ENCODE data around the gene POLA1. TPM values are rescaled to one million over a fixed set of nuclear protein-coding genes. Genes with fewer than 3 reads are reported as not detected.

POLA1 gene
- total RNA-seq, 1 donor from 2014 or later: 11.1 TPM

- H3K27ac ChIP-seq: no peak overlapping the region
- no peaks in the 10 kb centered on the region for H3K27me3 ChIP-seq
- H3K4me3 ChIP-seq: no peak overlapping the region
- H3K9me3 ChIP-seq: no peaks in the 10 kb centered on the region
- intact Hi-C loops (cut with DNase I): loop anchor here (10.0 kb wide), 1 partner anchor 311 kb away; no protein-coding TSS in a partner anchor
- TF ChIP-seq CTCF (IDR thresholded peaks at IDR 0.05): no peak
- H3K4me1 ChIP-seq: no peaks in the 10 kb centered on the region
- no peaks in the 10 kb centered on the region for H3K36me3 ChIP-seq
- DNase-seq: no peak
- ATAC-seq: no peak
Observed at GRCh38 chrX:24833695-24834094, 140.0 kb downstream of the POLA1 start.

GRCh38 chrX:24837966-24838365 lies 144.2 kb downstream of the POLA1 start:
- H3K4me1 ChIP-seq: no peaks in the 10 kb centered on the region
- no peak overlapping the region for H3K4me3 ChIP-seq
- no peak overlapping the region for H3K27ac ChIP-seq
- intact Hi-C loops (cut with DNase I): loop anchor here (10.0 kb wide), 1 partner anchor 307 kb away; no protein-coding TSS in a partner anchor
- H3K27me3 ChIP-seq: no peaks in the 10 kb centered on the region
- H3K9me3 ChIP-seq: no peaks in the 10 kb centered on the region
- TF ChIP-seq CTCF (IDR thresholded peaks at IDR 0.05): no peak
- ATAC-seq: no peak
- DNase-seq: no peak
- no peaks in the 10 kb centered on the region for H3K36me3 ChIP-seq

GRCh38 chrX:24838629-24839028 lies 144.9 kb downstream of the POLA1 start:
- DNase-seq (no peak), ATAC-seq (no peak)
- intact Hi-C loops (cut with DNase I): loop anchor here (10.0 kb wide), 1 partner anchor 306 kb away; no protein-coding TSS in a partner anchor

GRCh38 chrX:24839331-24839730 lies 145.6 kb downstream of the POLA1 start:
- no peak for TF ChIP-seq CTCF (IDR thresholded peaks at IDR 0.05)
- no peaks in the 10 kb centered on the region for H3K4me1 ChIP-seq
- intact Hi-C loops (cut with DNase I): loop anchor here (10.0 kb wide), 1 partner anchor 305 kb away; no protein-coding TSS in a partner anchor
- H3K27ac ChIP-seq: no peak overlapping the region
- ATAC-seq (no peak), DNase-seq (no peak)
- no peaks in the 10 kb centered on the region for H3K27me3 ChIP-seq
- H3K9me3 ChIP-seq: no peaks in the 10 kb centered on the region
- H3K4me3 ChIP-seq: no peak overlapping the region
- H3K36me3 ChIP-seq: no peaks in the 10 kb centered on the region

More at GRCh38 chrX:24838629-24839028, 144.9 kb downstream of the POLA1 start:
- no peak overlapping the region for H3K27ac ChIP-seq
- no peaks in the 10 kb centered on the region for H3K27me3 ChIP-seq
- no peak overlapping the region for H3K4me3 ChIP-seq
- H3K36me3 ChIP-seq: no peaks in the 10 kb centered on the region
- H3K4me1 ChIP-seq: no peaks in the 10 kb centered on the region
- peak; percentile 54 for TF ChIP-seq CTCF (IDR thresholded peaks at IDR 0.05)
- no peaks in the 10 kb centered on the region for H3K9me3 ChIP-seq

GRCh38 chrX:24842486-24842885 lies 148.8 kb downstream of the POLA1 start:
- intact Hi-C loops (cut with DNase I): no loop called here
- ATAC-seq: no peak

More at GRCh38 chrX:24842486-24842885, 148.8 kb downstream of the POLA1 start:
- no peaks in the 10 kb centered on the region for H3K4me1 ChIP-seq
- no peak overlapping the region for H3K27ac ChIP-seq
- H3K9me3 ChIP-seq: no peaks in the 10 kb centered on the region
- no peaks in the 10 kb centered on the region for H3K36me3 ChIP-seq
- no peak overlapping the region for H3K4me3 ChIP-seq
- no peak for TF ChIP-seq CTCF (IDR thresholded peaks at IDR 0.05)
- no peak for DNase-seq
- no peaks in the 10 kb centered on the region for H3K27me3 ChIP-seq
